ENCODE measurements around the gene TCOF1. TPM values are rescaled to one million over a fixed set of nuclear protein-coding genes. Genes with fewer than 3 reads are reported as not detected.

TCOF1 gene
- total RNA-seq, 1 donor from 2014 or later, result 47.5 TPM

DNA sequence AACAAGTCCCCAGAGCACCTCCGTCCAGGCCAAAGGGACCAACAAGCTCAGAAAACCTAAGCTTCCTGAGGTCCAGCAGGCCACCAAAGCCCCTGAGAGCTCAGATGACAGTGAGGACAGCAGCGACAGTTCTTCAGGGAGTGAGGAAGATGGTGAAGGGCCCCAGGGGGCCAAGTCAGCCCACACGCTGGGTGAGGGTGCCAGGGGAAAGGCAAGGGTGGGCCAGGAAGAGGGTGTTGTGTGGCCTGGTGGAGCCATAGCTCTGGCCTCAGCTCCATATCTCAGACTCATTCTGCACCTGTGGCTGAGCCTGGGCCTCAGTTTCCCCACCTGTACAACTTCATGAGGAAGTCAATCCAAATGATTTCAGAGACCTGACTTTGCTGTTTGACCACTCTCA, 34.5 kb downstream of the TCOF1 start:
- no peaks in the 10 kb centered on the region for H3K27me3 Mint-ChIP-seq (ENCODE audit: low read depth, unreplicated experiment)
- no peak overlapping the region for H3K4me2 ChIP-seq (ENCODE audit: low read length)
- peaks cover 37% of the 10 kb centered on the region for H3K36me3 ChIP-seq (ENCODE audit: insufficient read depth, low read length)
- no peak for TF ChIP-seq EZH2 (IDR thresholded peaks at IDR 0.05; ENCODE audit: insufficient read depth, low read length)
- TF ChIP-seq, protein P1, sequence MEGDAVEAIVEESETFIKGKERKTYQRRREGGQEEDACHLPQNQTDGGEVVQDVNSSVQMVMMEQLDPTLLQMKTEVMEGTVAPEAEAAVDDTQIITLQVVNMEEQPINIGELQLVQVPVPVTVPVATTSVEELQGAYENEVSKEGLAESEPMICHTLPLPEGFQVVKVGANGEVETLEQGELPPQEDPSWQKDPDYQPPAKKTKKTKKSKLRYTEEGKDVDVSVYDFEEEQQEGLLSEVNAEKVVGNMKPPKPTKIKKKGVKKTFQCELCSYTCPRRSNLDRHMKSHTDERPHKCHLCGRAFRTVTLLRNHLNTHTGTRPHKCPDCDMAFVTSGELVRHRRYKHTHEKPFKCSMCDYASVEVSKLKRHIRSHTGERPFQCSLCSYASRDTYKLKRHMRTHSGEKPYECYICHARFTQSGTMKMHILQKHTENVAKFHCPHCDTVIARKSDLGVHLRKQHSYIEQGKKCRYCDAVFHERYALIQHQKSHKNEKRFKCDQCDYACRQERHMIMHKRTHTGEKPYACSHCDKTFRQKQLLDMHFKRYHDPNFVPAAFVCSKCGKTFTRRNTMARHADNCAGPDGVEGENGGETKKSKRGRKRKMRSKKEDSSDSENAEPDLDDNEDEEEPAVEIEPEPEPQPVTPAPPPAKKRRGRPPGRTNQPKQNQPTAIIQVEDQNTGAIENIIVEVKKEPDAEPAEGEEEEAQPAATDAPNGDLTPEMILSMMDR (IDR thresholded peaks at IDR 0.05; ENCODE audit: insufficient read depth, low read depth, low read length), result no peak
- H3K4me3 ChIP-seq (ENCODE audit: insufficient read depth, low read depth, low read length), result no peak overlapping the region
- H3K9me3 Mint-ChIP-seq (ENCODE audit: unreplicated experiment), result no peaks in the 10 kb centered on the region
- no peak overlapping the region for H3K27ac Mint-ChIP-seq (ENCODE audit: unreplicated experiment)
- H3K4me1 Mint-ChIP-seq (ENCODE audit: low read depth, unreplicated experiment), result no peaks in the 10 kb centered on the region
- peaks cover 4% of the 10 kb centered on the region for H3K4me1 ChIP-seq (ENCODE audit: insufficient read depth, low read length)
- no peaks in the 10 kb centered on the region for H3K79me2 ChIP-seq (ENCODE audit: insufficient read depth, low read length)
- no peaks in the 10 kb centered on the region for H3K27me3 ChIP-seq (ENCODE audit: insufficient read depth, low read length)
- peaks cover 30% of the 10 kb centered on the region for H3K36me3 Mint-ChIP-seq (ENCODE audit: low read depth, unreplicated experiment)
- no peak overlapping the region for H3K27ac ChIP-seq (ENCODE audit: low read depth, low read length)
- DNase-seq (ENCODE audit: low read depth) (no peak), FAIRE-seq (no peak)
- H3K9ac ChIP-seq (ENCODE audit: low read length), result no peak overlapping the region
- H3K4me3 Mint-ChIP-seq (ENCODE audit: unreplicated experiment), result no peak overlapping the region
- no peaks in the 10 kb centered on the region for H4K20me1 ChIP-seq (ENCODE audit: insufficient read depth, low read length)
- no peaks in the 10 kb centered on the region for H3K9me3 ChIP-seq (ENCODE audit: insufficient read depth, low read depth, low read length)
- H2AFZ ChIP-seq (ENCODE audit: low read depth, low read length), result no peak overlapping the region

DNA sequence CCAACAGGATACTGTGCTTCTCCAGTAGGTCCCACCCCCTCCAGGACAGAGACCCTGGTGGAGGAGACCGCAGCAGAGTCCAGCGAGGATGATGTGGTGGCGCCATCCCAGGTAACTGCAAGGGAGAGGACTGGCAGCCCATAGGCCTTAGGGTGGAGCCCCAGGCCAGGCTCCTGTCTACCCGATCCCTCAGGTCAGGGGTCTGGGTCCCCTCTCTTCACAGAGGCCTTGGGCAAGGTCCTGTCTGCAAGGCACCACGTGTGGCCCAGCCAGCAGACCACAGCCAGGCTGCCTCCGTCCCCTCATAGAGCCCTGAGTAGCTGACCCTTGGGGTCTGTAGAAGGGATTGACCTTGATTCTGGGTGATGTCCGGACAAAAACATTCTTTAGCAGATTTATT, 35.2 kb downstream of the TCOF1 start:
- Histone ChIP-seq H3K9me3 (ENCODE audit: insufficient read depth, low read depth, low read length) (no peaks in the 10 kb centered on the region), H3K79me2 (ENCODE audit: insufficient read depth, low read length) (no peaks in the 10 kb centered on the region), H3K4me2 (ENCODE audit: low read length) (no peak overlapping the region), H4K20me1 (ENCODE audit: insufficient read depth, low read length) (no peaks in the 10 kb centered on the region), H3K9ac (ENCODE audit: low read length) (no peak overlapping the region), H2AFZ (ENCODE audit: low read depth, low read length) (no peak overlapping the region), H3K27ac (ENCODE audit: low read depth, low read length) (no peak overlapping the region), H3K4me3 (ENCODE audit: insufficient read depth, low read depth, low read length) (no peak overlapping the region), H3K4me1 (ENCODE audit: insufficient read depth, low read length) (peaks cover 4% of the 10 kb centered on the region), H3K36me3 (ENCODE audit: insufficient read depth, low read length) (peaks cover 39% of the 10 kb centered on the region), H3K27me3 (ENCODE audit: insufficient read depth, low read length) (no peaks in the 10 kb centered on the region)
- Mint-ChIP-seq H3K27ac (ENCODE audit: unreplicated experiment) (no peak overlapping the region), H3K9me3 (ENCODE audit: unreplicated experiment) (no peaks in the 10 kb centered on the region), H3K4me1 (ENCODE audit: low read depth, unreplicated experiment) (no peaks in the 10 kb centered on the region), H3K4me3 (ENCODE audit: unreplicated experiment) (no peak overlapping the region), H3K36me3 (ENCODE audit: low read depth, unreplicated experiment) (peaks cover 33% of the 10 kb centered on the region), H3K27me3 (ENCODE audit: low read depth, unreplicated experiment) (no peaks in the 10 kb centered on the region)
- TF ChIP-seq, protein P1 (IDR thresholded peaks at IDR 0.05; ENCODE audit: insufficient read depth, low read depth, low read length), result no peak
- no peak for TF ChIP-seq EZH2 (IDR thresholded peaks at IDR 0.05; ENCODE audit: insufficient read depth, low read length)
- no peak for FAIRE-seq
- DNase-seq (ENCODE audit: low read depth), result no peak

DNA sequence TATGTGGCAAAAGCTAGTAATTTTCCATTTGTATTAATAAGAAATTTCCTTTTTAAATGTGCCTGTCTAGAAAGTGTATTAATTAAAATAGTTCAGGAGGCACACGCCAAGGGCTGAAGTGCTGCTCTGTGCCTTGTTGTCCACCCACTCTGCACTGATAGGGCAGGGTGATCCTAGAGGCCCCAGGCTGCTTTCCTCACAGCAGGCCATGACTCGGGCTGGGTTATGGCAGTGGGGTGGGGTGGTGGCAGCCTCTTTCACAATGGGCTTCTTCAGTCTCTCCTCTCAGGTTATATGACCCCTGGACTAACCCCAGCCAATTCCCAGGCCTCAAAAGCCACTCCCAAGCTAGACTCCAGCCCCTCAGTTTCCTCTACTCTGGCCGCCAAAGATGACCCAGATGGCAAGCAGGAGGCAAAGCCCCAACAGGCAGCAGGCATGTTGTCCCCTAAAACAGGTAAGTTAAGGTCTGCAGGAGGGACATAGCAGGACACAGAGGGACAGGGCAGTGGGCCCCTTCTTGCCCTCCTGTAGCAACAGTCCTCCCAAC, 35.7 kb downstream of the TCOF1 start:
- H3K27me3 ChIP-seq (ENCODE audit: insufficient read depth, low read length), result no peaks in the 10 kb centered on the region
- H3K4me3 ChIP-seq (ENCODE audit: insufficient read depth, low read depth, low read length), result no peak overlapping the region
- H3K27me3 Mint-ChIP-seq (ENCODE audit: low read depth, unreplicated experiment), result no peaks in the 10 kb centered on the region
- H3K4me2 ChIP-seq (ENCODE audit: low read length), result no peak overlapping the region
- H3K4me3 Mint-ChIP-seq (ENCODE audit: unreplicated experiment), result no peak overlapping the region
- no peak overlapping the region for H3K27ac ChIP-seq (ENCODE audit: low read depth, low read length)
- H3K9ac ChIP-seq (ENCODE audit: low read length), result no peak overlapping the region
- DNase-seq (ENCODE audit: low read depth) (no peak), FAIRE-seq (no peak)
- TF ChIP-seq, protein P1 (IDR thresholded peaks at IDR 0.05; ENCODE audit: insufficient read depth, low read depth, low read length), result no peak
- TF ChIP-seq EZH2 (IDR thresholded peaks at IDR 0.05; ENCODE audit: insufficient read depth, low read length), result no peak
- H3K4me1 Mint-ChIP-seq (ENCODE audit: low read depth, unreplicated experiment), result peaks cover 2% of the 10 kb centered on the region
- H3K9me3 Mint-ChIP-seq (ENCODE audit: unreplicated experiment), result no peaks in the 10 kb centered on the region
- no peaks in the 10 kb centered on the region for H4K20me1 ChIP-seq (ENCODE audit: insufficient read depth, low read length)
- H3K9me3 ChIP-seq (ENCODE audit: insufficient read depth, low read depth, low read length), result no peaks in the 10 kb centered on the region
- no peaks in the 10 kb centered on the region for H3K79me2 ChIP-seq (ENCODE audit: insufficient read depth, low read length)
- H3K36me3 ChIP-seq (ENCODE audit: insufficient read depth, low read length), result peaks cover 39% of the 10 kb centered on the region
- peaks cover 4% of the 10 kb centered on the region for H3K4me1 ChIP-seq (ENCODE audit: insufficient read depth, low read length)
- peaks cover 35% of the 10 kb centered on the region for H3K36me3 Mint-ChIP-seq (ENCODE audit: low read depth, unreplicated experiment)
- H2AFZ ChIP-seq (ENCODE audit: low read depth, low read length), result no peak overlapping the region
- H3K27ac Mint-ChIP-seq (ENCODE audit: unreplicated experiment), result no peak overlapping the region
